ENCODE results near the gene HLA-B.
"Not testable (repeated sequence)": the region's sequence is repeated elsewhere in the genome, so short reads cannot be mapped to it uniquely, and the experiment has no call there.

HLA-B gene

DNA sequence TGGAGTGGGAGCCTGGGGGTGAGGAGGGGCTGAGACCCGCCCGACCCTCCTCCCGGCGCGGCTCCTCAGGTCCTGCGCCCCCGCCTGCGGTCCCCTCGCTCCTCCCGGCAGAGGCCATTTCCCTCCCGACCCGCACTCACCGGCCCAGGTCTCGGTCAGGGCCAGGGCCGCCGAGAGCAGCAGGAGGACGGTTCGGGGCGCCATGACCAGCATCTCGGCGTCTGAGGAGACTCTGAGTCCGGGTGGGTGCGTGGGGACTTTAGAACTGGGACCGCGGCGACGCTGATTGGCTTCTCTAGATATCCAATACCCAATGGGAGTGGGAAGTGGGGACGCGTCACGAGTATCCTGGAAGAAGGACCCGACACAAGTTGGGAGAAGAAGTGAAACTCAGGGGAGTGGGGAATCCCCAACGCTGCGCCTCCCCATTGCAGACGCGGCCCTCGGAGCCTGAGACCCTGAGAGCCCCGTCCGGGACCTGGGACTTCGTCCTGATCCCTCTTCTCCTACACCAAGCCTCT lies at the start of gene HLA-B:
TSS of gene HLA-B (minus strand) at position 234 of the 521 bp plus-strand sequence. CDS start at position 213, 21 bp downstream.
- peak; percentile 57 for DNase-seq (ENCODE audit: low read depth)

DNA sequence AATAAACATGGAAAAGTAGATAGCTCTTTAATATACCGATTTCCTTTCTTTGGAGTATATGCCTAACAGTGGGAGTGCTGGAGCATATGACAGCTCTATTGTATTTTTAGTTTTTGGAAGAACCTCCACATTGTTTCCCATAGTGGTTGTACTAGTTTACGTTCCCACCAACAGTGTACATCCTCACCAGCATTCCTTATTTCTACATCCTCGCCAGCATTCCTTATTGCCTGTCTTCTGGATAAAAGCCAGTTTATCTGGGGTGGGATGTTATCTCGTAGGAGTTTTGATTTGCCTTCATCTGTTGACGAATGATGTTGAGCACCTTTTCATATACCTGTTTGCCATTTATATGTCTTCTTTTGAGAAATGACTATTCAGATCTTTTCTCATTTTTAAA lies 49.0 kb upstream of the HLA-B start:
- no peak for DNase-seq (ENCODE audit: low read depth)

GRCh38 chr6:31404061-31404364 lies 47.0 kb upstream of the HLA-B start:
- not testable (repeated sequence) for DNase-seq (ENCODE audit: low read depth)

GRCh38 chr6:31403283-31404060 lies 46.5 kb upstream of the HLA-B start, which contains the start of gene MICA:
MICA (plus strand) TSS chr6:31403595; CDS start chr6:31403633, 38 bp downstream.
- DNase-seq (ENCODE audit: low read depth) = peak; percentile 76

DNA sequence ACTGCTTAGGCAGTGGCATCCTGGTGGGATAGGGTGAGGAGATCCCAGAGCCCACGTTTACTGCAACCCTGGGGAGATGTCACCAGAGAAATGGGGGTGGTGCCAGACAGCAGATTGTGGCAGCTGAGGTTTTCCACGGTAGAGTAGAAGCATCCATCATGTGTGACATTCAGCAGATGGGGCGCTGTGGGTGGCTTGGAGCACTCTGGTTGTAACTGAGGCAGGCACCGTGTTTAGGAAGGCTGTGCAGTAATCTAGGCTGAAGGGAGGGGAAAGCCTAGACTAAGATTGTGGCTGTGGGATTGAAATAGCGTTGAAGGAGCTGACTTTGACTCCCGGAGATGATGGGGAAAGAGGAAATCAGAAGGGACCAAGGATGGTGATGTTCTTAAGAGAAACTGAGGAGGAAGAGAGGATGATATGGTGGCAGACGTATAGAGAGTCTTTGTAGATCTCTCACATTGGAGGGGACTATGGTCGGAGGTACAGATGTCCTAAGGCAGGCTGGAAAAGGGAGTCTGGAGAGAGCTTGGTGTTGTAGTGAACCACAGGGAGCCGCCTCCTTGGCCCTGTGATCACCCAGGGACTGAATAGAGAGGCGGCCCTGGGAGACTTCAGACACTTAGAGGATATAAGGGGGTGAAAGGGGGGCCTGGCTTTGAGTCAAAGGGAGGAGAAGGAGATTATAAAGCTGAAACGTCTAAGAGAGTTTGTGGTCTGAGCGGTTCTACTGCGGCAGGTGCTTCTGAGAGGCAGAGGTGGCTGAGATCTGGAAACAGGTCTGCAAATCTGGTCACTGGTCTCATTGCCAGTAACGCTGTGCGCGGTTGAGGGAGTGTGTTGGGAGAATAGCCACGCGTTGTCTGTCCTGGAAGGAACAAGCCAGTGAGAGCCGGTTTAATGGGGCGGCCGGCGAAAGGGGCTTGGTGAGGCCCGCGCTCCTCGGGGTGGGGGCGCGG lies 45.6 kb upstream of the HLA-B start:
- no peak for DNase-seq (ENCODE audit: low read depth)

- DNase-seq (ENCODE audit: low read depth) = peak; percentile 63
Measured at GRCh38 chr6:31401403-31401802, 44.4 kb upstream of the HLA-B start.

DNA sequence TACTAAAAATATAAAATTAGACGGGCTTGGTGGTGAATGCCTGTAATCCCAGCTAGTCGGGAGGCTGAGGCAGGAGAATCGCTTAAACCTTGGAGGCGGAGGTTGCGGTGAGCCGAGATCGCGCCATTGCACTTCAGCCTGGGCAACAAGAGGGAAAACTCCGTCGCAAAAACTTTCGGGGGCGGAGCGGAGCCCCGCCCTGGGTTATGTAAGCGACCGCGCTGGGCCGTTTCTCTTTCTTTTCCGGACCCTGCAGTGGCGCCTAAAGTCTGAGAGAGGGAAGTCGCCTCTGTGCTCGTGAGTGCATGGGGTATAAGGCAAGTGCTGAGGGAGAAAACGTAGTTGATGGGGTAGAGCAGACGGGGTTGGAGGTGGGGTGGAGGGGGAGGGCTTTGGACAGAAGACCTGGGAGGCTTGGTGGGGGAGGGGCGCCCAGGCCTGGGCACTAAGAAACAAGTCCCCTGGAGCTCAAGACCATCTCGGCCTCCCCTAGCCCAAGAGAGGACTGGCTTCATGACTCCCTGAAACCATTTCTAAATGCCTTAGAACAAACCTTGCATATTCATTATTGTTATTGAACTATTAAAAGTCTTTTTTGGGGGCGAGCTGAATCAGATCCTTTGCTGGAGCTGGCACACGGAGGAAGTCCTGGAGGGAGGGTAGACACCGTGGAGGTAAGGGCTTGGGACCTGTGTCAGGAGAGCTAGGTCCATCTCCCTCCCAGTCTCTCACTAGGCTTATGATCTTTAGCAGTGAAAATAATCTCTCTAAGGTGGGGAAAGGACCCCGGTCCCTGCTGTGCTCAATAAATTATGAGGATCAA lies 43.7 kb upstream of the HLA-B start:
- no peak for DNase-seq (ENCODE audit: low read depth)

DNA sequence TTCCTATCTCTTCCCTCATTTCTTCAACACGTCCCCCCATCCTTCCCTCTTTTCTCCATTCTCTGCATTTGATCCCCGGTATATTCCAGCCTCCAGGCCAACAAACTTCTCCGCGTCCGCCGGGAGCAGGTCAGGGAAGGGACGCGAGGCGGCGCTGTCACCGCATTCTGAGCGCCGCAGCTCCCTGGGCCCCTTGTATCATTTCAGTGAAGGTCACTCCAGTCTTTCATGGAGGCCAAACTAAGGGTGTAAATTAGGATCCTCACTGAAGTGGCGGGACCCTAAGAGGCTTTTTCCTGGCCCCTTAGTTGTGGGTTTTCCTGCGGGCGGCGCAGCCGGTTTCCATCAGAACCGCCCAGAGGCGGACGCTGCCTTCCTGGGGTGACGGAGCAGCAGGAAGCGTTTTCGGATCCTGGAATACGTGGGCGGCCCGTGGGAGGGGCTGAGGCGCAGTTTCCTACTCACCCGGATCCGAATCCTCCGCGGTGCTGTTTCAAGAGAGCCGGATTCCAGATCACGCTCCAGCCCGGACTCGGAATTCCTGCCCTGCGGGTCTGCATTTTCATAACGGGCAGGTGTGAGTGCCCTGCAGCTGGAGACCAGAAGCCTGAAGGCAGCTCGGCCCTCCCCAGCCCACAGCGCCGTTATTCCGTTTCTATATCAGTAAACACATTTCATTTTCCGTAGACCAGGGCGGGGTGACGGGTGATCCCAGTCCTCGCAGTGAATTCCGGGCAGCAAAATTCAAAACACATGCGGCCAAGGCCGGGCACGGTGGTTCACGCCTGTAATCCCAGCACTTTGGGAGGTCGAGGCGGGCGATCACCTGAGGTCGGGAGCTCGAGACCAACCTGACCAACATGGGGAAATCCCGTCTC lies 42.8 kb upstream of the HLA-B start:
- DNase-seq (ENCODE audit: low read depth) = peak; percentile 76

DNA sequence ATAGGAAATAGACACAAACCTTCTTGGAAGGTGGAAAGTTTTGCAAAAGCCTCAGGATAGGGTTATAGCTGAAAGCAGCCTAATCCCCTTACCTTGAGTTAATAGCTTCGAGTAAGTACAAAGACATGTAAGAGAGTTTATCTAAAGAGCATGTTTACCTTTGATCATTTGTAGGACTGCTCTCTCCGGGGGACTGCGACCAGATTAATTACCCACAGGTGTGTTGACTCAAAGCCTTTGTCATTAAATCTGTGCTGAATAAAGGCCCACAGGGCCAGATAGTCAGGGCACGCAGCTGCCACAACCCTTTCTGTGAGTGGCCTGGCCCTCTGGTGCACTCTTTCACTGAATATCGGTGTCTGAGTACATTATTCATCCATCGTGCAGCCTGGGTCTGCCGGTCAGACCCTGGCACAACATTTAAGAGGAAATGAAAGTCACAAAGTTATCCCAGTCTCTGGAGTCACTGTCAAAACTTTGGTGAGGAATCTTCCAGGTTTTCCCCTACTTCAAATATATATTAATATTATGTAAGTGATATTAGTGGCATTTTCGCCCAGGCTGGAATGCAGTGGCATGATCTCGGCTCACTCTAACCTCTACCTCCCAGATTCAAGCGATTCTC lies 41.0 kb upstream of the HLA-B start:
- DNase-seq (ENCODE audit: low read depth) = no peak

- not testable (repeated sequence) for DNase-seq (ENCODE audit: low read depth)
Measured at GRCh38 chr6:31397153-31397499, 40.1 kb upstream of the HLA-B start.

- peak; percentile 60 for DNase-seq (ENCODE audit: low read depth)
Measured at GRCh38 chr6:31396422-31397152, 39.6 kb upstream of the HLA-B start.

DNA sequence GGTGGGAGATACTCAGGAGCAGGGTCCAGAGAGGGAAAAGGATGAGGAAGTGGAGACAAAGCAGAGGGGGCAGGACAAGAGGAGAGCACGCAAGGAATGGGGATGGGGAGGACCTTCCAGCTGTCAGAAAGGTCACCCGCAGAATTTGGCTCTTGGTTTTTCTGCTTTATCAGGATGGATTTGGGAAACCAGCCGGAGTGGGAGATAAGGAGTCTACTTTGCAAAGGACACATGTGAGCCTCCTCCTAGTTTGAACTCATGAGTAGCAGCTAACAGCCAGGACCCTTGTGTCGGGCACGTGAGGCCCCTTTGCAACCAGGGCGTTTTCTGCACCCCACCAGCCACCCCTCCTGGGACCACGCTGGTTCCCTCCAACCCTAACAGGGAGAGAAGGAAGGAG lies 38.9 kb upstream of the HLA-B start:
- DNase-seq (ENCODE audit: low read depth) = no peak

DNA sequence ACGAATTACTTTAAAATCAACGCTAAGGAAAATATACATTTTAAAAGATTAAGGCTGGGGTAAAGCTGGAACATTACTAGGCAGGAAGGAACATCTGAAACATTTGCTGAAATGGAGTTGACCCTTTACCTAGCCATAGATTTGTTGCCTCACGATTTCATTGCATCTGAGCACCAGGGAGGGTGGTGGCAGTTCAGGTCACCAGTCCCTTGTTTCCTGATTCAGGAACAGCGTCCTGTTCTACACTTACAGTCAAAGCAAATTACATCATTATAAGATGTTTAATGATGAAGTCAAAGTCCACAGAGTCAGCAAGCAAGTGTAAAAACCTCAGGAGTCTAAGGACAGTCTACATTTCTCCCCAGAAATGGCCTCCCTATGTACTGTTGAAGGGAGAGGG lies 37.4 kb upstream of the HLA-B start:
- no peak for DNase-seq (ENCODE audit: low read depth)

GRCh38 chr6:31393932-31394331 lies 37.0 kb upstream of the HLA-B start:
- no peak for DNase-seq (ENCODE audit: low read depth)

- not testable (repeated sequence) for DNase-seq (ENCODE audit: low read depth)
Measured at GRCh38 chr6:31389802-31390132, 32.8 kb upstream of the HLA-B start.

DNA sequence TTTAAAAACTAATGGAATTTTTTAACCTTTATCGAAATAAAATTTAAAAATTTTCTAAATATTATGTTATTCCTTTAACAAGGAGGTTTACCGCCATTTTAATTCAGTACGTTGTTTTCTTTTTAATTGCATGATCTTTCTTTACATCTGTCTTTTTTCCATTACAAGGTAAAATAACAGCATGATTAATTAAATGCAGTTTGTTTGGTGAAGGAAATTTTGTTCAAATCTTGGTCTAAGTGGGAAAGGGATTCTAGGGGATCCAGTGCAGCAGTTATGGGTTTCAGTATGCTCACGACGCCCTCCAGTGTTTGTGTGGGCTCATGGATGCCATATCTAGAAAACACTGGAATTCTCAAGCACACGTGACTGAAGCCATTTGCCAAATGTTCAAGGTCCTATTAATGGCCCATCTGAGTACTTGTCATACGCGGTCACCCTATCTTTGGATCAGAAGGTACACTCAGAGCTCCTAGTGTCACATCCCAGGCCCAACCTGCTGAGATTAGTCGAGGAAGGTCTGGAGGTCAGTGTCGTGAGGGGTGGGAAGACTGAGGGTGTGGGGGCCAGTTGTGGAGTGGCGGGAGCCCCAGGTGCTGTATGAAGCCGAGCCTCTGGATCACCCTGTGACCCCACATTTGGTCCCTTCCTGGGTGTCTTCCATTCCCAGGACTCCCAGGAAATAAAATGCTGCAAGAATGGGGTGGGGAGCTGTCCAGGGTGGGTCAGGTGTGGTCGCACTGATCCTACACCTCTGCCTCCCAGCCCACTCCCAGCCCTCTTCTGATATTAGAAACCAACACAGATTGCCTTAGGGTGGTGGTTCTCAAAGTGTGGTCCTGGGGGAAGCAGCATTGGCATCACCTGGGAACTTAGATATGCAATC lies 32.2 kb upstream of the HLA-B start:
- DNase-seq (ENCODE audit: low read depth) = not testable (repeated sequence)

- no peak for DNase-seq (ENCODE audit: low read depth)
Measured at GRCh38 chr6:31386977-31387376, 30.0 kb upstream of the HLA-B start.

DNA sequence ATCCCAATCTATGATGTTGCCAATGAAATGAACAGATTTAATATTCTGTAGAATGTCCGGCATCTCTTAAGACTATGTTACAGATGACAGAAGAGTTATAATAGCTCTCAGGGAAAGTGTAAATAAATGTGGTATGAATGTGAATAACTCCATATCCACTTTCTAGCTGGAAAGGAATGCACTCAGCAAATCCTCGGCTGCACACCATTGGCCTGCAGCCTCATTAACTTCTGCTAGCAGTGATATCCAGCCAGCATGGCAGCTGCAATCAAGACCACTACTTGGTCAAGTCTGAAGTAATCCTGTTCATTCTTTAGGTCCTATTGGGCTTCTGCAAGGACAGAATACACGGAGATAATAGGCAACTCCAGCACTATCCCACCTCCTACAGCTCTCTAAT lies 29.1 kb upstream of the HLA-B start:
- DNase-seq (ENCODE audit: low read depth) = no peak

DNA sequence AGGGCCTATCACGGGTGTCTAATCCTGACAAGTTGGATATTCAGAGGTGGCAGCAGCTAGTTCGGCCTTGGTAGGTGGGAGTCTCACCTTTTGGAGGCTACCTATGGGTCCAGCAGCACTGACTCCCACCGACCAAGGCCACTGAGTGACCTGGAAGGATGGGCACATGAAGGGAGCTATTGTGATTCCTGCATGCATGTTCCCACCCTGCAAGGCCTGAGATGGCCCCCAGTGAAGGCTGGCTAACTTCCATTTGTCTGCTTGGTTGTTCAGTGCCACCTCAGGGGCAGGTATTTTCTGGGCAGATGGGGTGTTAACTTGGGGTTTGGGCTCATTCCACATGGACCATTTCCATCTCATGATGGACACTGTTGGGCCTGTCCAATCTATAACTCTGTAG lies 28.1 kb upstream of the HLA-B start:
- no peak for DNase-seq (ENCODE audit: low read depth)

Data from HS-5 (cell line).